Ishikawa (cell line): ENCODE measurements around the gene EHHADH.

Experiments used
- CEBPB ChIP-seq: IDR thresholded peaks from 2 replicates; pipeline ENCODE4 v1.6.1; 2012
- CREB1 ChIP-seq: IDR thresholded peaks from 2 replicates; pipeline ENCODE4 v1.6.1; 2012; ENCODE audit warnings: low read depth
- EGR1 ChIP-seq: IDR thresholded peaks from 2 replicates; pipeline ENCODE4 v1.6.1; 2012
- EP300 ChIP-seq: IDR thresholded peaks from 2 replicates; pipeline ENCODE4 v1.6.1; 2012; ENCODE audit warnings: borderline replicate concordance
- FOXM1 ChIP-seq: IDR thresholded peaks from 2 replicates; pipeline ENCODE4 v1.6.1; 2012; ENCODE audit warnings: low read depth, borderline replicate concordance
- MAX ChIP-seq: IDR thresholded peaks from 2 replicates; pipeline ENCODE4 v1.6.1; 2012
- RAD21 ChIP-seq: IDR thresholded peaks from 2 replicates; pipeline ENCODE4 v1.6.1; 2012; ENCODE audit warnings: low read depth
- TAF1 ChIP-seq: IDR thresholded peaks from 2 replicates; pipeline ENCODE4 v1.6.1; 2012; ENCODE audit warnings: low read depth, mild to moderate bottlenecking
- TEAD4 ChIP-seq: IDR thresholded peaks from 2 replicates; pipeline ENCODE4 v1.6.1; 2012
- USF1 ChIP-seq: IDR thresholded peaks from 2 replicates; pipeline ENCODE4 v1.6.1; 2012
- YY1 ChIP-seq: IDR thresholded peaks from 2 replicates; pipeline ENCODE4 v1.6.1; 2012; ENCODE audit warnings: low read depth
- ZBTB7A ChIP-seq: IDR thresholded peaks from 2 replicates; pipeline ENCODE4 v1.6.1; 2012; ENCODE audit warnings: low read depth
- TF ChIP-seq, protein P1 (sequence below): IDR thresholded peaks from 2 replicates; pipeline ENCODE4 v1.6.1; 2012; ENCODE audit warnings: low read depth, mild to moderate bottlenecking

DNA sequence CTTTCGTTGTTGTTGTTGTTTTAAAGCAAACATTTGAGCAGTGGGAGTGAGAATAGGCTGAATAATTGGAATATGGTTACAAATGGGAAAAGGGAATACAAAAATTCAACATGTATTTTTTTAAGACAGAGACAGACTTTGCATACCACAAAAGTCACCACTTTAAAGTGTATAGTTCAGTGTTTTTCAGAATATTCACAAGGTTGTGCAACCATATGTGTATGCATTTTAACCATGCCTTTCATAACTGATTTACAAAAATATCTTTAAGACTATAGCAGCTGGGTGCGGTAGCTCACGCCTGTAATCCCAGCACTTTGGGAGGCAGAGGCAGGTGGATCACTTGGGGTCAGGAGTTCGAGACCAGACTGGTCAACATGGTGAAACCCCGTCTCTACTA, 41.3 kb downstream of the EHHADH start:
- no peak for TF ChIP-seq CEBPB
- TF ChIP-seq EP300 = no peak
- no peak for TF ChIP-seq TAF1
- TF ChIP-seq, protein P1, sequence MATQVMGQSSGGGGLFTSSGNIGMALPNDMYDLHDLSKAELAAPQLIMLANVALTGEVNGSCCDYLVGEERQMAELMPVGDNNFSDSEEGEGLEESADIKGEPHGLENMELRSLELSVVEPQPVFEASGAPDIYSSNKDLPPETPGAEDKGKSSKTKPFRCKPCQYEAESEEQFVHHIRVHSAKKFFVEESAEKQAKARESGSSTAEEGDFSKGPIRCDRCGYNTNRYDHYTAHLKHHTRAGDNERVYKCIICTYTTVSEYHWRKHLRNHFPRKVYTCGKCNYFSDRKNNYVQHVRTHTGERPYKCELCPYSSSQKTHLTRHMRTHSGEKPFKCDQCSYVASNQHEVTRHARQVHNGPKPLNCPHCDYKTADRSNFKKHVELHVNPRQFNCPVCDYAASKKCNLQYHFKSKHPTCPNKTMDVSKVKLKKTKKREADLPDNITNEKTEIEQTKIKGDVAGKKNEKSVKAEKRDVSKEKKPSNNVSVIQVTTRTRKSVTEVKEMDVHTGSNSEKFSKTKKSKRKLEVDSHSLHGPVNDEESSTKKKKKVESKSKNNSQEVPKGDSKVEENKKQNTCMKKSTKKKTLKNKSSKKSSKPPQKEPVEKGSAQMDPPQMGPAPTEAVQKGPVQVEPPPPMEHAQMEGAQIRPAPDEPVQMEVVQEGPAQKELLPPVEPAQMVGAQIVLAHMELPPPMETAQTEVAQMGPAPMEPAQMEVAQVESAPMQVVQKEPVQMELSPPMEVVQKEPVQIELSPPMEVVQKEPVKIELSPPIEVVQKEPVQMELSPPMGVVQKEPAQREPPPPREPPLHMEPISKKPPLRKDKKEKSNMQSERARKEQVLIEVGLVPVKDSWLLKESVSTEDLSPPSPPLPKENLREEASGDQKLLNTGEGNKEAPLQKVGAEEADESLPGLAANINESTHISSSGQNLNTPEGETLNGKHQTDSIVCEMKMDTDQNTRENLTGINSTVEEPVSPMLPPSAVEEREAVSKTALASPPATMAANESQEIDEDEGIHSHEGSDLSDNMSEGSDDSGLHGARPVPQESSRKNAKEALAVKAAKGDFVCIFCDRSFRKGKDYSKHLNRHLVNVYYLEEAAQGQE = no peak
- TF ChIP-seq USF1 = no peak
- no peak for TF ChIP-seq FOXM1
- TF ChIP-seq YY1 = no peak
- no peak for TF ChIP-seq ZBTB7A
- TF ChIP-seq MAX = no peak
- TF ChIP-seq RAD21 = no peak
- no peak for TF ChIP-seq CREB1
- no peak for TF ChIP-seq TEAD4
- TF ChIP-seq EGR1 = no peak
